Parathyroid adenoma (tissue), 2 donors: ENCODE data around the gene CEND1.

Experiments used
- H2AFZ ChIP-seq: fragments of 300-600 bp; sonication (generic); one replicate; pipeline ENCODE4 v1.7.0; 2017; ENCODE audit warnings: antibody characterized with exemption, mild to moderate bottlenecking
- H3K27ac ChIP-seq: fragments of 300-600 bp; sonication (generic); one replicate; pipeline ENCODE4 v1.7.0; 2017
- H3K27me3 ChIP-seq: fragments of 300-600 bp; sonication (generic); one replicate; pipeline ENCODE4 v1.7.0; 2017; ENCODE audit warnings: low read length; ENCODE audit not compliant: control insufficient read depth, insufficient read depth
- H3K36me3 ChIP-seq: fragments of 300-600 bp; sonication (generic); one replicate; pipeline ENCODE4 v1.7.0; 2017; ENCODE audit warnings: low read length; ENCODE audit not compliant: control insufficient read depth, insufficient read depth
- H3K4me1 ChIP-seq: fragments of 300-600 bp; sonication (generic); one replicate; pipeline ENCODE4 v1.7.0; 2017; ENCODE audit warnings: control low read depth
- H3K4me2 ChIP-seq: fragments of 300-600 bp; sonication (generic); one replicate; pipeline ENCODE4 v1.7.0; 2017; ENCODE audit warnings: low read length
- H3K4me3 ChIP-seq: fragments of 300-600 bp; sonication (generic); one replicate; pipeline ENCODE4 v1.7.0; 2017; ENCODE audit warnings: low read depth, low read length
- H3K79me2 ChIP-seq: fragments of 300-600 bp; sonication (generic); one replicate; pipeline ENCODE4 v1.7.0; 2017; ENCODE audit warnings: control low read depth
- H3K9ac ChIP-seq: fragments of 300-600 bp; sonication (generic); one replicate; pipeline ENCODE4 v1.7.0; 2017; ENCODE audit warnings: mild to moderate bottlenecking
- H3K9me3 ChIP-seq: fragments of 300-600 bp; sonication (generic); one replicate; pipeline ENCODE4 v1.7.0; 2017; ENCODE audit warnings: low read length; ENCODE audit not compliant: control insufficient read depth
- TF ChIP-seq, protein P1 (sequence below): fragments of 300-600 bp; sonication (generic); IDR thresholded peaks from one replicate; pipeline ENCODE4 v1.7.0; 2017; ENCODE audit warnings: antibody characterized with exemption, mild to moderate bottlenecking
- donor health status: primary hyperparathyroidism.

The CEND1 gene

DNA sequence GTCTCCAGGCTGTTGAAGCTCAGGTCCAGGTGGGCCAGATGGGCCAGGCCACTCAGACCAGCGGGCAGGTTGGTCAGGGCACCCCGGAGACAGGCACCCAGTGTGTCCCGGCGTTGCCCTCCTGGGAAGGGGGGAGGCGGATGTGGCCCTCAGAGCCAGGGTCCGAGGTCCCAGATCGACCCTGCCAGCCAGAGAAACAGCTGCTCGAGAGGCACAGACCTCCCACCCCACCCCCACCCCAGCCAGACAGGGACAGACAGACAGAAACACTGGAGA is 13.5 kb upstream of the CEND1 start:
- no peak overlapping the region for H3K9ac ChIP-seq
- H3K4me3 ChIP-seq: no peak overlapping the region
- no peaks in the 10 kb centered on the region for H3K27me3 ChIP-seq
- no peaks in the 10 kb centered on the region for H3K36me3 ChIP-seq
- H3K27ac ChIP-seq: no peak overlapping the region
- TF ChIP-seq, protein P1, sequence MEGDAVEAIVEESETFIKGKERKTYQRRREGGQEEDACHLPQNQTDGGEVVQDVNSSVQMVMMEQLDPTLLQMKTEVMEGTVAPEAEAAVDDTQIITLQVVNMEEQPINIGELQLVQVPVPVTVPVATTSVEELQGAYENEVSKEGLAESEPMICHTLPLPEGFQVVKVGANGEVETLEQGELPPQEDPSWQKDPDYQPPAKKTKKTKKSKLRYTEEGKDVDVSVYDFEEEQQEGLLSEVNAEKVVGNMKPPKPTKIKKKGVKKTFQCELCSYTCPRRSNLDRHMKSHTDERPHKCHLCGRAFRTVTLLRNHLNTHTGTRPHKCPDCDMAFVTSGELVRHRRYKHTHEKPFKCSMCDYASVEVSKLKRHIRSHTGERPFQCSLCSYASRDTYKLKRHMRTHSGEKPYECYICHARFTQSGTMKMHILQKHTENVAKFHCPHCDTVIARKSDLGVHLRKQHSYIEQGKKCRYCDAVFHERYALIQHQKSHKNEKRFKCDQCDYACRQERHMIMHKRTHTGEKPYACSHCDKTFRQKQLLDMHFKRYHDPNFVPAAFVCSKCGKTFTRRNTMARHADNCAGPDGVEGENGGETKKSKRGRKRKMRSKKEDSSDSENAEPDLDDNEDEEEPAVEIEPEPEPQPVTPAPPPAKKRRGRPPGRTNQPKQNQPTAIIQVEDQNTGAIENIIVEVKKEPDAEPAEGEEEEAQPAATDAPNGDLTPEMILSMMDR: no peak
- no peak overlapping the region for H3K4me2 ChIP-seq
- no peaks in the 10 kb centered on the region for H3K79me2 ChIP-seq
- no peaks in the 10 kb centered on the region for H3K9me3 ChIP-seq
- no peak overlapping the region for H2AFZ ChIP-seq
- no peaks in the 10 kb centered on the region for H3K4me1 ChIP-seq

DNA sequence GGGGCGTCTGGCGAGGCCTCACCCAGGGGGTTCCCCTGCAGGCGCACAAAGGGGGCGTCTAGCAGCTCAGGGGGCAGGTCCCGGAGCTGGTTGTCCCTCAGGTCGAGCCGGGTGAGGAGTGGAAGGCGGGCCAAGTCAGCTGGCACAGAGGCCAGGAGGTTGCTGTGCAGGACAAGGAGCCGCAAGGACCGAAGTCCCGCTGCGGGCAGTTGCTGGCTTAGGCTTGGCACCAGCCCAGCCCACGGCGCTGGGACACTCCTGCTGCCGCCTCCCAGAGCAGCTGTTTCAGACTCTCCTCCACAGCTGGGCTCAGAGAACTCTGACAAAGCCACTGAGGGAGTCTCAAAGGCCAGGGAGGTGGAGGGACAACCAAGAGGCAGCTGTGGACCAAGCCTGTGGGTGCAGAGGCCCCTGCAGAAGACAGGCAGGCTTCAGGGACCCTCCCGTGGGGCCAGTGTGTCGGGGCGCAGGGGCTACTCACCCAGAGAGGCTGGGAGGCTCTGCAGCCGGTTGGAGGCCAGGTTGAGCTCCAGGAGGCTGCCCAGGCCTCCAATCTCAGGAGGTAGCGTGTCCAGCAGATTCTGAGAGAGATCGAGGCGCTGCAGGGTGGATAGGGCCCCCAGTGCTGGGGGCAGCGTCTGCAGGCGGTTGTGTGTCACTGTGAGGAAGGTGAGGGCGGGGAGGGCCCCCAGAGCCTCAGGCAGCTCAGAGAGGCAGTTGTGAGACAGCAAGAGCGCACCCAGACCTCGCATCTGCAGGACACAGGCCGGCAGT is 13.0 kb upstream of the CEND1 start:
- no peak overlapping the region for H3K27ac ChIP-seq
- no peak overlapping the region for H3K9ac ChIP-seq
- H3K79me2 ChIP-seq: no peaks in the 10 kb centered on the region
- no peak overlapping the region for H2AFZ ChIP-seq
- no peaks in the 10 kb centered on the region for H3K9me3 ChIP-seq
- no peaks in the 10 kb centered on the region for H3K4me1 ChIP-seq
- no peak overlapping the region for H3K4me3 ChIP-seq
- no peak overlapping the region for H3K4me2 ChIP-seq
- no peaks in the 10 kb centered on the region for H3K27me3 ChIP-seq
- TF ChIP-seq, protein P1: no peak
- no peaks in the 10 kb centered on the region for H3K36me3 ChIP-seq

DNA sequence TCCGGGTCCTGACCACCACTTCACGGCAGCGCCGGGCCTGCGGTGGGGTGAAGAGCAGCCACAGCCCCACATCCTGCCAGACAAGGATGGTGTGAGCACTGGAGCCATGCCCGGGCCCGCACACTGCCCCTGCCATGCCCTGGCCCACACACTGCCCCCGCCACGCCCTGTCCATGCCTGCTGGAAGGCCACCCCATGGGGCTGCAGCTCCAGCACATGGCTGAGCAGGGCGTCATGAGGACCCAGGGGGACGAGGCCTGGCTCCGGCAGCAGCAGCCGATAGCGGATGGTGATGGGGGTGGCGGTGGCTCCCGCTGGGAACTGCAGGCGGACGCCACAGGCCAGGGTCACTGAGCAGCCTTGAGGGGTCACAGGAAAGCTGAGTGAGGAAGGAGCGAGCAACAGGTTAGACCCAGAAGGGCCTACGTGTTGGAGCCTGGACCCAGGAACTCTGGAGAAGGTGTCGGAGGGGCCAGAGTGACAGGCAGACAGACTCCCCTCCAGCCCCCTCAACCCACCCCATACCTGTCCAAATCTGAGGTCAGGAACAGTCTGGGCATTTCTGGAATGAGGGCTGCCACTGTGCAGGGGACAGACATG is 12.2 kb upstream of the CEND1 start:
- Histone ChIP-seq H3K27me3 (no peaks in the 10 kb centered on the region), H3K79me2 (no peaks in the 10 kb centered on the region), H3K4me1 (no peaks in the 10 kb centered on the region), H3K36me3 (no peaks in the 10 kb centered on the region), H3K9me3 (no peaks in the 10 kb centered on the region), H3K4me3 (no peak overlapping the region), H3K4me2 (no peak overlapping the region), H3K27ac (no peak overlapping the region), H2AFZ (no peak overlapping the region), H3K9ac (no peak overlapping the region)
- TF ChIP-seq, protein P1: no peak

DNA sequence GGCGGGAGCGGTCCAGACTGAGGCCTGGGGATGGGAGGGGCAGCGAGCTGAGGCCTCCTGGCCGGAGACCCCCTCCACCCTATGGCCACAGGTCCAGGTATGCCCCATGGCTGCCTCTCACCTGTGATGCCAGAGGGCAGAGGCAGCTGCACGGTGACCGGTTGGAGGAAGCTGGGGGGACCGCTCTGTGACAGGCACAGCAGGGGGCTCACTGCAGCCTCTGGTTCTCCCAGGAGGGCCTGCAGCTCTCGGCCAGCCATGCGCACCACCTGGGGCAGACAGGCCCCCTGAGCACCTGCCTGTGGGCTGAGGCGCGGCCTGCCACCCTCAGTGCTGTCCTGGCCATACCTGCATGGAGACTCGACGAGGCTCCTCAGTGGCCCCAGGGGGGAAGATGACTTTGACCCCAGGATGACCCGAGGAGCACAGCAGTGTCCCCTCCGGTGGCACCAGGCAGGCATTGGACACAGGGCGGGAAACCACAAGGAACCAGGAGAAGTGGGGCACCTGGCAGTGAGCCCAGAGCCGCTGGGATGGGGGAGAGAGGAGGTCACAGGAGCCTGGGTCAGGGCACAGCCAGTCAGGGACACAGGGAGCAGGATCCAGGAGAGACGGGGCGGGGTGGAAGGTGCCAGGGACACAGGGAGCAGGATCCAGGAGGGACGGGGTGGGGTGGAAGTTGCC is 11.3 kb upstream of the CEND1 start:
- Histone ChIP-seq H3K27ac (no peak overlapping the region), H3K9me3 (no peaks in the 10 kb centered on the region), H3K27me3 (no peaks in the 10 kb centered on the region), H3K79me2 (no peaks in the 10 kb centered on the region), H3K4me1 (peaks cover 4% of the 10 kb centered on the region), H2AFZ (no peak overlapping the region), H3K36me3 (no peaks in the 10 kb centered on the region), H3K4me3 (no peak overlapping the region), H3K9ac (no peak overlapping the region), H3K4me2 (no peak overlapping the region)
- TF ChIP-seq, protein P1: no peak
